Astrocyte (in vitro differentiated cells and primary cell): ENCODE results near the gene LRP11. TPM values are rescaled to one million over a fixed set of nuclear protein-coding genes. Genes with fewer than 3 reads are reported as not detected.
A peak's percentile ranks its signal among the peaks of the same experiment; 100 is the strongest.
"Not testable (repeated sequence)": the region's sequence is repeated elsewhere in the genome, so short reads cannot be mapped to it uniquely, and the experiment has no call there.

Source experiments
- DNase-seq: peaks from one replicate; pipeline ENCODE4 v3.0.0-alpha.2; 2010; ENCODE audit warnings: low read depth
- FAIRE-seq: peaks from 2 replicates; lab custom pipeline; 2011; peaks lifted over from hg19 to GRCh38; lab: Jason Lieb, UNC
- H2AFZ ChIP-seq: 2 replicates; pipeline ENCODE4 v1.6.0; 2012; ENCODE audit warnings: low read depth, low read length, inconsistent platforms
- H3K27ac ChIP-seq: 2 replicates; pipeline ENCODE4 v1.5.1; 2011; ENCODE audit warnings: low read depth, low read length, inconsistent platforms
- H3K27me3 ChIP-seq: 2 replicates; pipeline ENCODE4 v1.6.0; 2011; ENCODE audit warnings: low read length, inconsistent platforms; ENCODE audit not compliant: insufficient read depth
- H3K36me3 ChIP-seq: 2 replicates; pipeline ENCODE4 v1.5.1; 2011; ENCODE audit warnings: low read length, inconsistent platforms; ENCODE audit not compliant: insufficient read depth
- H3K4me1 ChIP-seq: 2 replicates; pipeline ENCODE4 v1.5.1; 2011; ENCODE audit warnings: low read length, inconsistent platforms; ENCODE audit not compliant: insufficient read depth
- H3K4me2 ChIP-seq: 2 replicates; pipeline ENCODE4 v1.6.0; 2012; ENCODE audit warnings: low read length, inconsistent platforms
- H3K4me3 ChIP-seq: 2 replicates; pipeline ENCODE4 v1.5.1; 2011; ENCODE audit warnings: low read depth, mild to moderate bottlenecking, low read length, inconsistent platforms; ENCODE audit not compliant: insufficient read depth
- H3K79me2 ChIP-seq: 2 replicates; pipeline ENCODE4 v1.6.0; 2012; ENCODE audit warnings: mild to moderate bottlenecking, low read length, inconsistent platforms; ENCODE audit not compliant: insufficient read depth
- H3K9ac ChIP-seq: 2 replicates; pipeline ENCODE4 v1.6.0; 2012; ENCODE audit warnings: mild to moderate bottlenecking, low read length, inconsistent platforms
- H3K9me3 ChIP-seq: 2 replicates; pipeline ENCODE4 v1.5.1; 2012; ENCODE audit warnings: low read depth, mild to moderate bottlenecking, low read length, inconsistent platforms; ENCODE audit not compliant: insufficient read depth
- H4K20me1 ChIP-seq: 2 replicates; pipeline ENCODE4 v1.6.0; 2012; ENCODE audit warnings: low read length, inconsistent platforms; ENCODE audit not compliant: insufficient read depth
- H3K27ac Mint-ChIP-seq: one replicate; pipeline ENCODE4 v1.8.0; 2021; ENCODE audit warnings: mild to moderate bottlenecking, mixed read lengths; ENCODE audit not compliant: unreplicated experiment
- H3K27me3 Mint-ChIP-seq: one replicate; pipeline ENCODE4 v1.8.0; 2021; ENCODE audit warnings: low read depth, mixed read lengths; ENCODE audit not compliant: unreplicated experiment
- H3K36me3 Mint-ChIP-seq: one replicate; pipeline ENCODE4 v1.8.0; 2021; ENCODE audit warnings: low read depth, mixed read lengths; ENCODE audit not compliant: unreplicated experiment
- H3K4me1 Mint-ChIP-seq: one replicate; pipeline ENCODE4 v1.8.0; 2021; ENCODE audit warnings: low read depth, mixed read lengths; ENCODE audit not compliant: unreplicated experiment
- H3K4me3 Mint-ChIP-seq: one replicate; pipeline ENCODE4 v1.8.0; 2021; ENCODE audit warnings: mild to moderate bottlenecking, moderate library complexity, mixed read lengths; ENCODE audit not compliant: unreplicated experiment
- H3K9me3 Mint-ChIP-seq: one replicate; pipeline ENCODE4 v1.8.0; 2021; ENCODE audit warnings: mild to moderate bottlenecking, mixed read lengths; ENCODE audit not compliant: unreplicated experiment
- CTCF ChIP-seq: IDR thresholded peaks from 2 replicates; pipeline ENCODE4 v1.5.1; 2011; ENCODE audit warnings: low read depth, mild to moderate bottlenecking, inconsistent platforms, low read length, moderate library complexity; ENCODE audit not compliant: insufficient read depth
- EZH2 ChIP-seq: IDR thresholded peaks from 2 replicates; pipeline ENCODE4 v1.6.1; 2012; ENCODE audit warnings: mild to moderate bottlenecking, low read length, inconsistent platforms; ENCODE audit not compliant: insufficient read depth
- total RNA-seq: library from RNA; stranded (reverse); gene quantifications from 2 replicates; pipeline ENCODE4 v1.2.1, GENCODE V29; 2021

Gene LRP11
- total RNA-seq, 1 donor from 2014 or later: 24.2 TPM

- H3K9me3 Mint-ChIP-seq, H3K36me3 ChIP-seq, H3K27me3 Mint-ChIP-seq, H3K4me3 ChIP-seq, H2AFZ ChIP-seq, H3K4me2 ChIP-seq, H3K27me3 ChIP-seq, H3K36me3 Mint-ChIP-seq, H4K20me1 ChIP-seq, H3K9ac ChIP-seq, H3K9me3 ChIP-seq, FAIRE-seq, H3K4me3 Mint-ChIP-seq, DNase-seq: not testable (repeated sequence)
- Histone ChIP-seq H3K79me2 (peaks cover 41% of the 10 kb centered on the region), H3K4me1 (peaks cover 50% of the 10 kb centered on the region), H3K27ac (peak overlapping the region; percentile 98)
- H3K27ac Mint-ChIP-seq: peak overlapping the region; percentile 82
- peaks cover 55% of the 10 kb centered on the region for H3K4me1 Mint-ChIP-seq
Observed at GRCh38 chr6:149854017-149854416, 10.1 kb downstream of the LRP11 start.

GRCh38 chr6:149852881-149853280 is 11.3 kb downstream of the LRP11 start:
- TF ChIP-seq EZH2 (no peak), CTCF (no peak)
- Histone ChIP-seq H2AFZ (no peak overlapping the region), H3K4me3 (no peak overlapping the region), H3K36me3 (no peaks in the 10 kb centered on the region), H3K4me1 (peaks cover 53% of the 10 kb centered on the region), H4K20me1 (no peaks in the 10 kb centered on the region), H3K27me3 (no peaks in the 10 kb centered on the region), H3K9me3 (no peaks in the 10 kb centered on the region), H3K4me2 (peak overlapping the region; percentile 56), H3K9ac (peak overlapping the region; percentile 5), H3K79me2 (peaks cover 30% of the 10 kb centered on the region), H3K27ac (peak overlapping the region; percentile 44)
- Mint-ChIP-seq H3K27me3 (no peaks in the 10 kb centered on the region), H3K9me3 (no peaks in the 10 kb centered on the region), H3K4me3 (no peak overlapping the region), H3K4me1 (peaks cover 53% of the 10 kb centered on the region), H3K36me3 (no peaks in the 10 kb centered on the region), H3K27ac (peak overlapping the region; percentile 42)
- FAIRE-seq (no peak), DNase-seq (no peak)

- Histone ChIP-seq H4K20me1 (no peaks in the 10 kb centered on the region), H3K4me3 (no peak overlapping the region), H3K36me3 (no peaks in the 10 kb centered on the region), H3K9me3 (no peaks in the 10 kb centered on the region), H3K9ac (peak overlapping the region; percentile 5), H2AFZ (no peak overlapping the region), H3K27me3 (no peaks in the 10 kb centered on the region), H3K4me1 (peaks cover 51% of the 10 kb centered on the region), H3K27ac (peak overlapping the region; percentile 44), H3K79me2 (peaks cover 23% of the 10 kb centered on the region), H3K4me2 (peak overlapping the region; percentile 56)
- Mint-ChIP-seq H3K27me3 (no peaks in the 10 kb centered on the region), H3K36me3 (no peaks in the 10 kb centered on the region), H3K27ac (no peak overlapping the region), H3K9me3 (no peaks in the 10 kb centered on the region), H3K4me3 (no peak overlapping the region), H3K4me1 (peaks cover 51% of the 10 kb centered on the region)
- DNase-seq (peak; percentile 76), FAIRE-seq (no peak)
- no peak for TF ChIP-seq CTCF
Observed at GRCh38 chr6:149852180-149852579, 12.0 kb downstream of the LRP11 start.
